HG03469 (cell line): ENCODE data around the gene SEMA6A.
"Not testable (repeated sequence)": the region's sequence is repeated elsewhere in the genome, so short reads cannot be mapped to it uniquely, and the experiment has no call there.

Experiments used
- ATAC-seq: cut with Tn5 transposase; IDR thresholded peaks from one replicate; pipeline ENCODE4 v1.9.1; 2021; ENCODE audit warnings: mild to moderate bottlenecking, moderate library complexity, moderate number of reproducible peaks; ENCODE audit not compliant: unreplicated experiment

Gene SEMA6A

DNA sequence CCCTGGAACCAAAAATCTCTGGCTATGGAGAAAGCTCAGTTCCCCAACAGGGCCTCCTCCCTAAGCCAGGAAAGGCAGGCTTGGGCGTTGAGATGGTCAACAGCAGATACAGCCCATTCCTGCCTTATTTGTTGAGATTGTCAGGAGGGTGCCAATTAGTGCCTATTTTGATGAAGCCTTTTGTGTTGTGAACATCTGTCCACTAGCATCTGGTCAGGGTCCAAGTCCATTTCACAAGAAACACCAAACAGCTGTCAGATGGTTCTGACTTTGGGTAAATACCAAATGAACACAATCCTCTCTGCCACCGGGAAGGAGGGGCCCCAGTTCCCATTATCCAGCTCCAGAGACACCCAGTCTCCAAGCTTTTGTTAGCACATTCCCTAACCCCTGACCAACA is 19.9 kb downstream of the SEMA6A start:
- no peak for ATAC-seq

- no peak for ATAC-seq
Measured at GRCh38 chr5:116553366-116553765, 21.3 kb downstream of the SEMA6A start.

DNA sequence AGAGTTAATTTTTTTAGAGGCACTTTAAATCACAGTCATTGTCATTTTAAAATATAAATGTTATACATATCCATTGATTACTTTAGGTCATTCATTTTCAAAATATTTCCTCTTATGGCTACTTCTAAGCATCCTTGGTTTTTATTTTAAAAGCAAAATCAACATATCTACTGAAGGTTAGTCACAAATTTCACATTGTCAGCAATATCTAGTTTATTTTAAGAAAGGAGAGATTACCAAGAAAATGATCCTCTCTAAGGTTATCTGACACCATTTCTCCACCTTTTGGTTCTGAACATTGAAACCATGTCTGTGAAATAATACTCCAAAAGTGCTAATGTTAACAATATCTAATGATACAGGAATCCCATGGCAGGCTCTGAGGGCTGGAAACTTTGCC is 24.5 kb downstream of the SEMA6A start:
- ATAC-seq, result no peak

GRCh38 chr5:116546743-116547124 is 27.9 kb downstream of the SEMA6A start:
- ATAC-seq, result no peak

GRCh38 chr5:116546033-116546742 is 28.4 kb downstream of the SEMA6A start:
- no peak for ATAC-seq

DNA sequence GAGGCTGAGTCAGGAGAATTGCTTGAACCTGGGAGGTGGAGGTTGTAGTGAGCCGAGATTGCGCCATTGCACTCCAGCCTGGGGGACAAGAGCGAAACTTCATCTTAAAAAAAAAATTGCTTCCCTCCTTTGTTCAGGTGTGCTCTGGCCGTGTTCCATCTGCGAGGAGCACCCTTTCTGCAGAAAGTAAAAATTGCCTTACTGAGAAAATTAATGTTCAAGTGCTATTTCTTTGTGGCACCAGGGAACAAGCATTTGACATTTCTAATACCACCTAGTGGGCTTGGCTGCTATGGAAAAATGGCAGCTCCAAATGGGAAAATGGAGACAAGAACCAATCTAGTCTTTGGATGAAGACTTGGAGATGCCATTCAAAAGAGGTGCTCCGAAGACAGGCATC is 29.2 kb downstream of the SEMA6A start:
- ATAC-seq, result not testable (repeated sequence)

GRCh38 chr5:116544531-116545241 is 29.9 kb downstream of the SEMA6A start:
- ATAC-seq, result no peak

DNA sequence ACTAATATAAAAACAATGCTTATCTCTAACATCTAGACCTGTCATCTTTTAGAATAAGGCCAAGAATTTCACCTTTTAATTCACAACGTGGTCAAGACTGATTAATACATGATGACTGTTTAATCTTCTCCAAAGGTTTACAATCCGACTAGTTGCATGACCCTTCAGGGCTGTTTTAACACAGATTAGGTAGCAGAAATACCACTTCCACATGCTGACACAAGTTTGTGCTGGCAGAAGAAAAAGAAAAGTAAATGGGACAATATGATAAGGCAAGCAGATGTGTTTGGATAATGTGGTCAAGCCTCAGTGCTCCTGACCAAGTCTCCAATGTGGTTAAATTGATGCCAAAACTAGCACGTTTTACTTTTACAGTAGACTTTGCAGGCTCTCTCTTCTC is 31.1 kb downstream of the SEMA6A start:
- no peak for ATAC-seq

- no peak for ATAC-seq
Measured at GRCh38 chr5:116542619-116543018, 32.0 kb downstream of the SEMA6A start.

GRCh38 chr5:116539222-116539621 is 35.4 kb downstream of the SEMA6A start:
- no peak for ATAC-seq

- ATAC-seq, result no peak
Measured at GRCh38 chr5:116536316-116537083, 38.1 kb downstream of the SEMA6A start.

DNA sequence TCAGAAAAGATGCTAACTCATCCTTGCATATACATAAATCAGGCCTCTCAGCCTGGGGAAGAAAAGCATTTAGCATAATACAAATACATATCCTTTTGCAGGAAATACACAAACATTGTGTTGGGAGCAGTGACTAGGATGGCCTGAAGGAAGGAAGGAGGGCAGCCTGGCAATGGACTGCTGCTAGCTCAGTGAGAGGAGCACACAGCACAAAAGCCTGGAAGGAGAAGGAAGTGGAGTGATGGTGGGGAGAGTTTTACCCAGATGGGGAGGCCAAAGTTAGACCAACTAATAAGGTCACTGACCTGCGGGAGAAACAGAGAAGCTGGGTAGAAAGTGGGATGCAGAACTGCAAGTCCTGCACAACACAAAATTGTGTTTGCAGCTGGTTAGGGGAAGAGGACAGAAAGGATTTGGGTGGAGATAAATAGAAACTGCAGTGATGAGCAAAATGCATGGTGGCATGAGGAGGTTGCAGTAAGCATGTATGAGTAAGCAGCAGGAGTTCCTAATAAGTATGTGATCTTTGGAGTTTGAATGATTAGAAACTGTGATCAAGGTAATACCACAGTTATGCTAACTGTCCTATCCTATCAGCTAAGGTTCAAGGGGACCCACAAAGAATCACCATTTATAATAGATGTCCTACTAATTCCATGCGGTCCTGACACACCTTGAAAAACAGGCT is 39.5 kb downstream of the SEMA6A start:
- no peak for ATAC-seq

DNA sequence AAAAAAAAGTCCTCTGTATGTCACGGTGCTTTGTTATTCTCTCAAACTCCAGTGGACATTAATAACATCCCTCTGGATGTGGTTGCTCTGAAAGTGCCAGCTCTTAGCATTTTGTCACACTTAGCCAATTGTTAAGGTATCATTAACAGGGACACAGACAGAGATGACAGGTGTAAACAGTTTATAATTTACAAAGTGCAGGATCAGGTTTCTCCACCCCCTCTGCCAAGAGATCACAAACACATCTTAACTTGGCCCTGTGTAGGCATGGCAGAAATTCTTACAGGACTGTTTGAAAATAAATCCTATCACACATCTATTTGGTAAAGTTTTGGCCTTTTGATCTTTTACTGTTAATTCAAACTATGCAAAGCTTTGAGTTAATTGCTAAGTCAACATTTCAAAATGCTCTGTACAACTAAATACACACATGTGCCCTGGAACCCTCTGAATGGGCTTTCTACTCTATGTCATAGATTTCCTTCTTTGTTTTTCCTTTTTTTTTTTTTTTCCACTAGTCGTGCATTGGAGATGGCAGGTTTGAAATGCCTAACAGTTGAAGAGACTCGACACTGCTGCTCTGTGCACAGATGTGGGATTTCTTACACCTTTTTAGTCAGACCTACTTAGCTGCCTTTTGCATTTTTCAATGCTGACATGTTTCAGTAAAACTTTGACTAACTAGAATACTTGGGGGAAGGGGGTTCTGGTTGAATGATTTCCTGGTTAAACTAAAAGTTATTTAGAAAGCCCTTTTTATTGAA is 41.7 kb downstream of the SEMA6A start:
- ATAC-seq, result no peak

DNA sequence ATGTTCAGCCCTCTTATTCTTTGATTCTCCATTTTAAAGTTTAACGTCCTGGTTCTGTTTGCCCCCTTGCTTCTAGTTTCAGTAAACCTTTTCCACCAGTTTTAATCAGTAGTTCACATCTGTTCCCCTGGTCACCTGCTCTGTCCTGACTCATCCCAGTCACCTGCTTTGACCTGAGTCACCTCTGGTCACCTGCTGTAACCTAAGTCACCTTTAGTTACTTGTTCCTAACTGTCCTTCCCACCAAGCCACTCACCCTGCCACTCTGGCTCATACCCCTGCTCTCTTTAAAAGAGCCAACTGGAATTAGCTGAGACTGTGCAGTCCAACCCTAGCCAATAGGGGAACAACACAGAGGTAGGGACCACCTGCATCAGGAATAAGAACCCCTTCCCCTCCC is 43.0 kb downstream of the SEMA6A start:
- no peak for ATAC-seq

DNA sequence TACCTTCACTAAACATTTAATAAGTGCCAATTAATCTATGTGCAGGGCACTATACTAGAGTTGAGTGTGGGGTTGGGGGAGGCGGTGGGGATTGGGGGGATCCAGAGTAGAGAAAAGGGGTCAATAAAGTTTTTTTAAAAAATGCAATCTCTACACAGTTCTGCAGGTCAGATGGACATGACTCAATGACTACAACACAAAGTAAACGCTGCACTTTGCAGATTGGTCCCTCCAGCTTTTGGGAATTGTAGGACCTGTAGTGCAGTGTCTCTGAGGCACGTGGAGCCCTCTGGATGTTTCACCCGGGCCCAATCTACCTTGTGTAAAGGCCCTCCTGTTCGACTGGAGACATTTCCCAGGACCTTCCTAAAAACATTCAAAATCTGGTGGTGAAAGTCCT is 43.5 kb downstream of the SEMA6A start:
- ATAC-seq, result no peak

DNA sequence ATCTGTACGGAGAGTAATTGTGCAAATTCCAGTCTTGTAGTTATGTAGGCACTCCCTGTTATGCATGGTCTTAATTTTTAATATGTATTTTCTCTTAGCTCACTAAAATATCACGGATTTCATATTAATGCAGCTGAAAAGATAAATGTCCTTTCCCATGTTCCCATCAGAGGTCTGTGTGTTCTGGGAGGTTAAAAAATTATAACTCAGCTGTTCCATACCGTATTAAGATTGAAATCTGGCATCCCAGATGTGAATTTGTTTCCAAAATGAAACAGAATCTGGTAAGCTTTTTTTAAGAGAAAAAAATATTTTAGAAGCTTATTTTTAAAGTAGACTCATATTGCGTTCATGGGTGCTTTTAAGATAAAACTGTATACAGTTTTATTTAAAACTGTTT is 44.3 kb downstream of the SEMA6A start:
- no peak for ATAC-seq

- ATAC-seq, result no peak
Measured at GRCh38 chr5:116529615-116530014, 45.0 kb downstream of the SEMA6A start.

DNA sequence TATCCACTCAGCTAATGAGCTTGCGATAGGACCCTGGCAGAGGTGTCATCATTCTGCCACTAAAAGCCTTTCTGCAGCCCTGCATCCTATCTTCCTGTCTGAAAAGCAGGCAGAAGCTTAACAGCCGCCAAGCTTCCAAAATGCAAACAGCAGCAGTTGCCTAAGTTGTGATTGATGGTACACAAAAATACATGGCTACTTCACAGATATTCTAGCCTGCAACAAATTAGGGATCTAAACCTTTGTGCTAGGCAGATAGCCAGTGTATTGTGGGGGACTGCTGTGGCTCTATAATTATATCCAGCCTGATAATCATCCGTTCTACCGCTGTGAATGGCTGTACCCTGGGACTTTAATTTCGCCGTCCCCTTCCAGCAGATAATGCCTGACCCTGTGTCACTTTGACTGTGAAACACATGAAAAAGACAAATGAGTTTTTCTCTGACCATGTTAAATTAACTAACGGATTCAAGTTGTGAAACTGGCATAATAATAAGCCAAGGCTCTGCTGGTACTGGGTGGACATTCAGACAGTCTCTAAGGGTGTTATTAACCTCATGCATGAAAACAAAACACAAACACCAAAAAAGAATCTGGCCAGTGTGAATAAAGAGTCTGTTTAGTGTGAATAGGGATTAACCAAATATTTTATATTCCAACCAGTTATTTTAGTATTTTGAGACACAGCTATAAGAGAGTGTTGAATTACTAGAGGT is 45.9 kb downstream of the SEMA6A start:
- no peak for ATAC-seq

DNA sequence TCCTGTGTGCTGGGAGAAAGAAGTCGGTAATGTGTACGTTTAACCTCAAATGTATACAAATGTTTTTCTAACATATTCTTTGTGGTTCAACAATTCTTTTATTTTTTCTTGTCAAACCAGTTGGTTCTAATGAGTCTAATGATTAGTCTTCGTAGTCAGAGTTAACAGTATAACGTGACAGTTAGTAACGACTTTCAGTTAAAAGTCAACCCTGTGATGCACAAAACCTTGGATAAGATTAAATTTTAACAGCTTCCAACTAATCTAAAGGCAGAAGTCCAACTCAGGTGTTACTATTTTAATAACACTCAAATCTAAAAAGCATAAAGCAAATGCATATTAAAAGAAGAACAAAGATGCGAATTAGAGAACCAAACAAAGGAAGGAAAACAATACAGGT is 47.0 kb downstream of the SEMA6A start:
- no peak for ATAC-seq

DNA sequence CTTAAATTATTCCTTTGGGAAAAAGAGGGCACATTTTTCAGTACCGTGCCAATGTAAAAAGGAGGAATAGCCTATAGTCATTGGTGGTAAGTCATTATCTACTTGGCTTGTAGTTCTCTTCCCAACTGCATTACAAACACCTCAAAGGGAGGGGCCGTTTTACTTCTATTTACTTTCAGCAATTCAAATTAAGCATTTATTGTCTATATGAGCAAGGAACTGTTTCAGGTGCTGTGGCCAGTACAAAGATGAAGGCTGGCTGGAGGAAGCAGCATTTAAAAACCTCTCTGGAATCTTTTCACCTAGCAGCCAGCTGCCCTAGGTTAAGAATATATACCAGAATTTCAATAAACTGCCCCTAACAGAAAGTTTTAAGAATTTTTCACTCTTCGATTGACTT is 48.9 kb downstream of the SEMA6A start:
- ATAC-seq, result no peak
